Gastrocnemius medialis (tissue), 4 donors: ENCODE results near the gene CFAP77. TPM values are rescaled to one million over a fixed set of nuclear protein-coding genes. Genes with fewer than 3 reads are reported as not detected.

Experiments used
- ATAC-seq, 2 donors: fragments of 150-250 bp; one replicate each; pipeline ENCODE4 v1.9.1; 2016
- DNase-seq, 2 donors: peaks; one replicate each; pipeline ENCODE4 v3.0.0-alpha.2; 2019
- H3K27ac ChIP-seq, 4 donors: fragments of 200-600 bp; sonication (generic); 1 replicate in 1 of 4; 2 replicates in 3 of 4; pipeline ENCODE4 v1.5.1; 2016 to 2018; ENCODE audit warnings: mild to moderate bottlenecking in 2 of 4, moderate library complexity in 1 of 4
- H3K27me3 ChIP-seq, 3 donors: fragments of 200-600 bp; sonication (generic) in 2 of 3; 1 replicate in 1 of 3; 2 replicates in 2 of 3; pipeline versions ENCODE4 v1.5.1 to v1.6.0; 2016 to 2019; ENCODE audit warnings: mild to moderate bottlenecking in 1 of 3, moderate library complexity in 1 of 3
- H3K36me3 ChIP-seq, 2 donors: fragments of 200-600 bp; sonication (generic) in 1 of 2; one replicate each; pipeline ENCODE4 v1.5.1; 2017 to 2018
- H3K4me1 ChIP-seq, 2 donors: fragments of 200-600 bp; sonication (generic) in 1 of 2; one replicate each; pipeline ENCODE4 v1.5.1; 2016 to 2017; ENCODE audit warnings: mild to moderate bottlenecking in 2 of 2
- H3K4me3 ChIP-seq, 4 donors: fragments of 200-600 bp; sonication (generic) in 3 of 4; 1 replicate in 1 of 4; 2 replicates in 3 of 4; pipeline ENCODE4 v1.5.1; 2016 to 2019; ENCODE audit warnings: mild to moderate bottlenecking in 2 of 4
- H3K9me3 ChIP-seq, 3 donors: fragments of 200-600 bp; sonication (generic) in 2 of 3; 1 replicate in 1 of 3; 2 replicates in 2 of 3; pipeline ENCODE4 v1.5.1; 2016 to 2019
- POLR2A ChIP-seq, 2 donors: fragments of 450-650 bp; IDR thresholded peaks; one replicate each; pipeline ENCODE4 v1.6.1; 2017; ENCODE audit warnings: antibody characterized with exemption in 2 of 2, mild to moderate bottlenecking in 2 of 2, moderate library complexity in 2 of 2
- in situ Hi-C, 4 donors: fragments of 200-750 bp; cut with MboI; loops; one replicate each; pipeline versions ENCODE4 v1.15.0 to v1.8.0; 2017; ENCODE audit warnings: low sequenced_read_pairs in 4 of 4
- intact Hi-C: fragments of 100-400 bp; cut with DNase I; formaldehyde crosslinking; loops from one replicate; pipeline ENCODE4 v1.15.1; 2023; ENCODE audit warnings: low total_unique reads
- total RNA-seq, 4 donors: library from RNA; depleted of rRNA; stranded (reverse); fragments of >200 nt; gene quantifications; one replicate each; pipeline versions ENCODE4 v1.1.0 to v1.2.3, GENCODE V29; 2016
- TF ChIP-seq, protein P1 (sequence below), 5 experiments: fragments of 450-650 bp in 3 of 5; fragments of 200-600 bp in 2 of 5; sonication (generic) in 2 of 5; IDR thresholded peaks in 4 of 5; conservative IDR thresholded peaks in 1 of 5; 1 replicate in 4 of 5; 2 replicates in 1 of 5; pipeline ENCODE4 v1.5.1; 2016 to 2019; ENCODE audit warnings: antibody characterized with exemption in 5 of 5, mild to moderate bottlenecking in 3 of 5, moderate library complexity in 3 of 5

The CFAP77 gene
- total RNA-seq, 4 donors from 2014 or later: not detected

DNA sequence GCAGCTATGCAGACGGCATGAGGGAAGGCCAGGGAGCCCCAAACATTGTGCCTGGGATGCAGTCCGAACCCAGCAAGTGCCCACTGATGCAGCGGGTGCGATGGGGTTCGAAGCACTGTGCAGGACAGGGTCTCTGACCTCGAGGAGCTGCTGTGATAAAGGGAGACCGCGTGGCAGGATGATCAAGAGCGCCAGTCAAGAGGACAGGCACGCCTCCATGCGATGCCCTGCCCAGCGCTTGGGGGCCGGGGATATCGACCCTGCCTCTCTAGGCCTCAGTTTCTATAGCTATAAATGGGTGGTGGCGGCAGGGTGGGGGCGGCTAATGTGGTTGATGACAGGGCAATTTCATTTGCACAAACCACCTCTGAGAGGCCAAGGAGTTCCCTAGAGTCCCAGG is 87.7 kb downstream of the CFAP77 start:
- no peak for DNase-seq
- H3K9me3 ChIP-seq: no peaks in the 10 kb centered on the region
- no peaks in the 10 kb centered on the region for H3K4me1 ChIP-seq
- H3K27ac ChIP-seq: no peak overlapping the region
- intact Hi-C loops: no loop called here
- H3K27me3 ChIP-seq: peaks cover 15 to 40% (median 25%) of the 10 kb centered on the region in 3 donors
- TF ChIP-seq, protein P1, sequence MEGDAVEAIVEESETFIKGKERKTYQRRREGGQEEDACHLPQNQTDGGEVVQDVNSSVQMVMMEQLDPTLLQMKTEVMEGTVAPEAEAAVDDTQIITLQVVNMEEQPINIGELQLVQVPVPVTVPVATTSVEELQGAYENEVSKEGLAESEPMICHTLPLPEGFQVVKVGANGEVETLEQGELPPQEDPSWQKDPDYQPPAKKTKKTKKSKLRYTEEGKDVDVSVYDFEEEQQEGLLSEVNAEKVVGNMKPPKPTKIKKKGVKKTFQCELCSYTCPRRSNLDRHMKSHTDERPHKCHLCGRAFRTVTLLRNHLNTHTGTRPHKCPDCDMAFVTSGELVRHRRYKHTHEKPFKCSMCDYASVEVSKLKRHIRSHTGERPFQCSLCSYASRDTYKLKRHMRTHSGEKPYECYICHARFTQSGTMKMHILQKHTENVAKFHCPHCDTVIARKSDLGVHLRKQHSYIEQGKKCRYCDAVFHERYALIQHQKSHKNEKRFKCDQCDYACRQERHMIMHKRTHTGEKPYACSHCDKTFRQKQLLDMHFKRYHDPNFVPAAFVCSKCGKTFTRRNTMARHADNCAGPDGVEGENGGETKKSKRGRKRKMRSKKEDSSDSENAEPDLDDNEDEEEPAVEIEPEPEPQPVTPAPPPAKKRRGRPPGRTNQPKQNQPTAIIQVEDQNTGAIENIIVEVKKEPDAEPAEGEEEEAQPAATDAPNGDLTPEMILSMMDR (IDR thresholded peaks at IDR 0.05 in 4 of 5, conservative IDR thresholded peaks at IDR 0.05 in 1 of 5): no peak
- no peak for TF ChIP-seq POLR2A (IDR thresholded peaks at IDR 0.05)
- ATAC-seq: no peak
- H3K36me3 ChIP-seq: no peaks in the 10 kb centered on the region
- in situ Hi-C loops: no loop called here
- H3K4me3 ChIP-seq: no peak overlapping the region

DNA sequence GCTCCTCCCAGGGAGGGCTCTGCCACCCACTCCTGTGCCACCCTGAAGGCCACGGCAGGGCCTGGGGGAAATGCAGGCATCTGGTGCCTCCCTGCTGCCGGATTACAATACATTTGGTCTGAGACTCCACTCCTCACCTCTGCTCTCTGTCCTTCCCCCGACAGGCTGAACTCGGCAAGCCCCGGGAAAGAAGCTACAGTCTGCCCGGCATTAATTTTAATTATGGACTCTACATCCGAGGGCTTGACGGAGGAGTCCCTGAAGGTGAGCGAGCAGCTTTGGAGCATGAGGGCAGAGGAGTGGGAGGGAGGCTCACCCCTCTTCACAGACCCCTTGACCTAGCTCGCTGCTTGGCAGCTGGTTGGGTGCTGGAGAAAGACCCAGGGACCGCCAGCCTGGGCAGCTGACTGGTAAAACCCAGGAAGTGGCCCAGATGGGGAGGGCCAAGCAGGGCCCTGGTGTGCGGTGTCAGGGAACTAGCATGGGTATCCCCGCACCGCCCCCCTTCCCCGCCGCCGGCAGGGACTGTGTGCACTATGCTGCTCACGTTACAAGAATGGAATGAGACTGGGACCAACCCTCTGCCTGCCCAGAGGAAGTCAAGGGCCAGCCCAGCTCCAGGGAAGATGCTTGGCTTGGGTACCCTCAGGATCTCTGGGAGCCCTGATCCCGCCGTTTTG is 88.7 kb downstream of the CFAP77 start:
- Histone ChIP-seq H3K36me3 (no peaks in the 10 kb centered on the region), H3K4me1 (no peaks in the 10 kb centered on the region), H3K4me3 (no peak overlapping the region), H3K27ac (no peak overlapping the region), H3K27me3 (peaks cover 15 to 40% (median 30%) of the 10 kb centered on the region in 3 donors), H3K9me3 (no peaks in the 10 kb centered on the region)
- intact Hi-C loops: no loop called here
- in situ Hi-C loops: no loop called here
- ATAC-seq (no peak), DNase-seq (no peak)
- TF ChIP-seq POLR2A (IDR thresholded peaks at IDR 0.05): no peak
- TF ChIP-seq, protein P1 (IDR thresholded peaks at IDR 0.05 in 4 of 5, conservative IDR thresholded peaks at IDR 0.05 in 1 of 5): no peak

DNA sequence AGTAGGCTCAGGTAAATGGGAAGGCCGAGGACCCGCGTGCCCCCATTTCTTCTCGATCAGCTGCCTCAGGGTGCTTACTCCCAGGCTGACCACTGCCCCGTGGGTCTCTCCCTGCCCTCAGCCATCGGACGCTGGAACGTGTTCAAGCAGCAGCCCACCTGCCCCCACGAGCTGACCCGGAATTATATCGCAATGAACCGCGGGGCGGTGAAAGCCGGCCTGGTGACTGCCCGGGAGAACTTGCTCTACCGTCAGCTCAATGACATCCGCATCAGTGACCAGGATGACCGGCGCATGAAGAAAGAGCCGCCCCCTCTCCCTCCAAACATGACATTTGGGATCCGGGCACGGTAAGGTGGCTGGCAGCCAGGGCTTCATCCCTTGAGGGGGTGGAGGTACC is 89.2 kb downstream of the CFAP77 start:
- no peak overlapping the region for H3K27ac ChIP-seq
- in situ Hi-C loops (no loop called here), intact Hi-C loops (no loop called here)
- DNase-seq (no peak), ATAC-seq (no peak)
- peaks cover 15 to 44% (median 33%) of the 10 kb centered on the region in 3 donors for H3K27me3 ChIP-seq
- no peak overlapping the region for H3K4me3 ChIP-seq
- H3K36me3 ChIP-seq: no peaks in the 10 kb centered on the region
- no peaks in the 10 kb centered on the region for H3K9me3 ChIP-seq
- H3K4me1 ChIP-seq: no peaks in the 10 kb centered on the region
- no peak for TF ChIP-seq POLR2A (IDR thresholded peaks at IDR 0.05)
- TF ChIP-seq, protein P1 (IDR thresholded peaks at IDR 0.05 in 4 of 5, conservative IDR thresholded peaks at IDR 0.05 in 1 of 5): no peak

DNA sequence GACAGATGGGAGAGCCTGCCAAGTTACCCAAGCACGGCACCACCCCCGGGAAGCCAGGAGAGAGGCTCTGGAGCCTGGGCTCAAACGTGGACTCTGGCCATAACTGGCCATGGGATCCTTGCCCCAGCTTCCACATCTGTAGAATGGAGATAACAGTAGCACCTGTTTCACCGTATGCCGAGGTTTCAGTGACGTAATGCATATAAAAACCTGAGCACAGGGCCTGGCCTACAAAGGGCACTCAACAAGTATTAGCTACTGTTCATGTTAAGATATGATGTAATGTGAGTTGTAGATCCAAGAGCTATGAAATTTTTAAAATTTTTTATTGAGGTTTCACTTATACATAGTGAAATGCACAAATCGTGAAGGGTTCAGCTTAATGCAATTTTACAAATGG is 90.2 kb downstream of the CFAP77 start:
- in situ Hi-C loops: loop anchor here in 2 of 4 donors (10.0 to 25.0 kb wide), 2 partner anchors 88 to 305 kb away; partner anchors contain the start of genes CFAP77 (in 1 of the 2) and TTF1 (in 1 of the 2)

More for the DNA sequence above, 90.2 kb downstream of the CFAP77 start:
- TF ChIP-seq, protein P1 (IDR thresholded peaks at IDR 0.05 in 4 of 5, conservative IDR thresholded peaks at IDR 0.05 in 1 of 5): no peak
- no peak for TF ChIP-seq POLR2A (IDR thresholded peaks at IDR 0.05)
- Histone ChIP-seq H3K27ac (no peak overlapping the region), H3K36me3 (no peaks in the 10 kb centered on the region), H3K4me1 (no peaks in the 10 kb centered on the region), H3K27me3 (peaks cover 24 to 50% (median 36%) of the 10 kb centered on the region in 3 donors), H3K4me3 (no peak overlapping the region), H3K9me3 (no peaks in the 10 kb centered on the region)
- DNase-seq (no peak), ATAC-seq (no peak)
- intact Hi-C loops: no loop called here
